ENCODE results near the gene PRKG1. TPM values are rescaled to one million over a fixed set of nuclear protein-coding genes. Genes with fewer than 3 reads are reported as not detected.

The PRKG1 gene
- total RNA-seq, 4 donors from 2014 or later, result 24.5 to 46.1 (median 37.1) TPM

- no peak for DNase-seq (ENCODE audit: extremely low spot score)
- peaks cover 0 to 12% (median 0%) of the 10 kb centered on the region in 4 donors for H3K4me1 ChIP-seq
- no peak overlapping the region for H3K4me3 ChIP-seq
- no peaks in the 10 kb centered on the region for H3K27me3 ChIP-seq
- no peak for TF ChIP-seq POLR2AphosphoS5 (IDR thresholded peaks at IDR 0.05)
- no peak for TF ChIP-seq POLR2A (IDR thresholded peaks at IDR 0.05; ENCODE audit: low read depth)
- no peak for TF ChIP-seq EP300 (IDR thresholded peaks at IDR 0.05)
- TF ChIP-seq CTCF (IDR thresholded peaks at IDR 0.05), result no peak
- no peak overlapping the region for H3K27ac ChIP-seq (replicated peaks in 1 of 4)
- H3K9me3 ChIP-seq, result peaks cover 0 to 5% (median 0%) of the 10 kb centered on the region in 4 donors
- H3K36me3 ChIP-seq, result no peaks in the 10 kb centered on the region
- intact Hi-C loops (cut with DNase I), result no loop called here
Observed at GRCh38 chr10:51985336-51985735, 911.0 kb downstream of the PRKG1 start.

- H3K4me3 ChIP-seq, result no peak overlapping the region
- H3K36me3 ChIP-seq, result no peaks in the 10 kb centered on the region
- WGBS, result 69% methylated on average over 2 of the region's 2 CpGs
- no peak overlapping the region for H3K27ac ChIP-seq (replicated peaks in 1 of 4)
- H3K9me3 ChIP-seq, result no peaks in the 10 kb centered on the region
- H3K27me3 ChIP-seq, result no peaks in the 10 kb centered on the region
- peaks cover 0 to 12% (median 0%) of the 10 kb centered on the region in 4 donors for H3K4me1 ChIP-seq
- DNase-seq (ENCODE audit: extremely low spot score), result no peak
- TF ChIP-seq CTCF (IDR thresholded peaks at IDR 0.05), result no peak
- TF ChIP-seq POLR2AphosphoS5 (IDR thresholded peaks at IDR 0.05), result no peak
- intact Hi-C loops (cut with DNase I), result no loop called here
Observed at GRCh38 chr10:51986516-51986915, 912.2 kb downstream of the PRKG1 start.

- H3K27me3 ChIP-seq, result no peaks in the 10 kb centered on the region
- TF ChIP-seq POLR2AphosphoS5 (IDR thresholded peaks at IDR 0.05) (no peak), EP300 (IDR thresholded peaks at IDR 0.05) (no peak), POLR2A (IDR thresholded peaks at IDR 0.05; ENCODE audit: low read depth) (no peak), CTCF (IDR thresholded peaks at IDR 0.05) (no peak)
- H3K9me3 ChIP-seq, result no peaks in the 10 kb centered on the region
- no peak for DNase-seq (ENCODE audit: extremely low spot score)
- H3K4me1 ChIP-seq, result no peaks in the 10 kb centered on the region
- intact Hi-C loops (cut with DNase I), result no loop called here
- no peak overlapping the region for H3K27ac ChIP-seq (replicated peaks in 1 of 4)
- 93% methylated on average over 1 of the region's 1 CpG for WGBS
- no peak overlapping the region for H3K4me3 ChIP-seq
- no peaks in the 10 kb centered on the region for H3K36me3 ChIP-seq
Observed at GRCh38 chr10:51993475-51993874, 919.2 kb downstream of the PRKG1 start.

GRCh38 chr10:51999096-51999495, 924.8 kb downstream of the PRKG1 start:
- no peak overlapping the region for H3K27ac ChIP-seq (replicated peaks in 1 of 4)
- no peak for DNase-seq (ENCODE audit: extremely low spot score)
- TF ChIP-seq EP300 (IDR thresholded peaks at IDR 0.05) (no peak), POLR2AphosphoS5 (IDR thresholded peaks at IDR 0.05) (no peak), POLR2A (IDR thresholded peaks at IDR 0.05; ENCODE audit: low read depth) (no peak), CTCF (IDR thresholded peaks at IDR 0.05) (no peak)
- no peaks in the 10 kb centered on the region for H3K9me3 ChIP-seq
- no peak overlapping the region for H3K4me3 ChIP-seq
- H3K4me1 ChIP-seq, result no peaks in the 10 kb centered on the region
- no peaks in the 10 kb centered on the region for H3K36me3 ChIP-seq
- no peaks in the 10 kb centered on the region for H3K27me3 ChIP-seq
- WGBS, result 80% methylated on average over 5 of the region's 5 CpGs
- intact Hi-C loops (cut with DNase I), result no loop called here

- intact Hi-C loops (cut with DNase I), result loop anchor here (10.0 kb wide), 1 partner anchor 940 kb away; no protein-coding TSS in a partner anchor
- Histone ChIP-seq H3K27me3 (no peaks in the 10 kb centered on the region), H3K4me1 (no peaks in the 10 kb centered on the region), H3K9me3 (no peaks in the 10 kb centered on the region), H3K4me3 (no peak overlapping the region), H3K36me3 (no peaks in the 10 kb centered on the region), H3K27ac (replicated peaks in 1 of 4) (no peak overlapping the region)
- TF ChIP-seq EP300 (IDR thresholded peaks at IDR 0.05) (no peak), CTCF (IDR thresholded peaks at IDR 0.05) (peak; percentile 43 to 59 (median 52)), POLR2AphosphoS5 (IDR thresholded peaks at IDR 0.05) (no peak)
- 61% methylated on average over 5 of the region's 5 CpGs for WGBS
- DNase-seq (ENCODE audit: extremely low spot score), result no peak
Observed at GRCh38 chr10:52004342-52004949, 930.2 kb downstream of the PRKG1 start.

Measured in esophagus muscularis mucosa (tissue), 4 donors.